CD4-positive, alpha-beta T cell treated with Interleukin-2 at 100 ng/mL for 4 hours (primary cell): ENCODE measurements around the gene SCN7A.
"Not testable (repeated sequence)": the region's sequence is repeated elsewhere in the genome, so short reads cannot be mapped to it uniquely, and the experiment has no call there.

ENCODE experiments used
- DNase-seq: peaks from one replicate; pipeline ENCODE4 v3.0.0-alpha.2; 2020; ENCODE audit warnings: low spot score

The SCN7A gene

DNA sequence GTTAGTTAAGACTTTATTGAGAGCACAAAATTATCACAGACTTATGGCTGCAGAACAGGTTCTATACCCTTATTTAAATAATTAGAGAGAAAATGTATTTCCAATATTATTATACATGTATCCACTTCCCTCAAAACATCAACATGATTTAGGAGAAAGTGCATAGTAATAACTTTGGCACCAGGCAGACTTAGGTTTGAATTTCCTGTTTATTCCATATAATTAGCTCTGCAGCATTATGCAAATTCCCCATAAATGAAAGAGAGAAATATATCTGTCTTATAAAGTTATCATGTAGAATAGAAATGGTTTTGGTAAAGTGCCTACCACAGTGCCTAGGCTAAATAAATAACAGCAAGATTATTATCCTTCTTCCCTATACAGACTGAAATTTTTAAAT lies 133.6 kb downstream of the SCN7A start:
- DNase-seq: no peak

DNA sequence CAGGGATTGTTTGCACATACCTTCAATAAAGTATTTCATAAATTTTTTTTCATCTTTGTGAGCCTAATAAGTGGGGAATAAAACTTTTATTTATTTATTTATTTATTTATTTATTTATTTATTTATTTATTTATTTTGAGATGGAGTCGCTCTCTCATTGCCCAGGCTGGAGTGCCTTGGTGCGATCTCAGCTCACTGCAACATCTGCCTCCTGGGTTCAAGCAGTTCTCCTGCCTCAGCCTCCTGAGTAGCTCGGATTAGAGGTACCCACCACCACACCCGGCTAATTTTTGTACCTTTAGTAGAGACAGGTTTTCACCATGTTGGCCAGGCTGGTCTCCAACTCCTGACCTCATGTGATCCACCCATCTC lies 136.1 kb downstream of the SCN7A start:
- not testable (repeated sequence) for DNase-seq

DNA sequence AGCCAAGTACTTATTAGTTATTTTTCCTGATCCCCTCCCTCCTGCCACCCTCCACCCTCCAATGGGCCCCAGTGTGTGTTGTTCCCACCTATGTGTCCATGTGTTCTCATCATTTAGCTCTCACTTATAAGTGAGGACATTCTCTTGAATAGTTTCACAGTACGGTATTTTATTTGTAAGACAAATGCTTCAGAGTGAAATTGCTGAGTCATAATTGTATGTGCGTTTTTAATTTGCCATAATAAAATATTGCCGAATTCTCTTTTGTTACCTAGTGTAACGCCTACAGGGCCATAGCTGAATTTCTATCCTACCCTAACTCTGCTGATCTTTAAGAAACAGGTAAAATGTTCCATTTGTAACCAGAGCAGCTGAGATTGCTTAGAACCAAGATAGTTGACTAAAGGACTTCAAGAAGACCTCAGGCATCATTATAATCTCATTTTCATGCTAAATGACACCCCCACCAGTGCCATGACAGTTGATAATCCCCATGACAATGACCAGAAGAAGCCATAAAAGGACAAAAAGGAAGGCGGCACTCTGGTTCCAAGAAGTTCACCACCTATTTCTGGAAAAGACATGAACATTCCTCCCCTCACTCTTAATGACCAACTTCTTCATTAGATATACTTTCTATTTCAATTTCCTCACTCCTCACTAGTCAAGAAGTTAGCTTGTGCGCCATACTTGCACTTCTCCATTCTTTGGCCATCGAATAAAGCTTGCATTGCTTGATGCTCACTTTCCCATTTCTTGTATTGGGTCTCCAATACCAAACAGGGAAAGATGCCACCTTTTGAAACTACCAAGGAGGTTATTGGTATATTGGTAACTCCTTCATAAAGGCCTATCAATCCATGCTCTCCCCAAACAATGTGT lies 136.7 kb downstream of the SCN7A start:
- DNase-seq: no peak
